Right atrium auricular region (tissue), 2 donors: ENCODE measurements around the gene KIT. TPM values are rescaled to one million over a fixed set of nuclear protein-coding genes. Genes with fewer than 3 reads are reported as not detected.
"Not testable (repeated sequence)": the region's sequence is repeated elsewhere in the genome, so short reads cannot be mapped to it uniquely, and the experiment has no call there.

Experiments
- DNase-seq: peaks from one replicate; pipeline ENCODE4 v3.0.0-alpha.2; 2019; ENCODE audit warnings: low spot score
- H3K27ac ChIP-seq, 2 donors: fragments of 200-600 bp; sonication (generic); 1 replicate in 1 of 2; 2 replicates in 1 of 2; pipeline ENCODE4 v1.5.1; 2016 to 2019
- H3K27me3 ChIP-seq, 2 donors: fragments of 200-600 bp; sonication (generic); one replicate each; pipeline versions ENCODE4 v1.5.1 to v1.6.0; 2017 to 2019
- H3K36me3 ChIP-seq: fragments of 200-600 bp; sonication (generic); one replicate; pipeline ENCODE4 v1.5.1; 2016
- H3K4me1 ChIP-seq, 2 donors: fragments of 200-600 bp; sonication (generic); one replicate each; pipeline versions ENCODE4 v1.5.1 to v1.6.0; 2017 to 2019
- H3K4me3 ChIP-seq, 2 donors: fragments of 200-600 bp; sonication (generic); 1 replicate in 1 of 2; 2 replicates in 1 of 2; pipeline ENCODE4 v1.5.1; 2017 to 2019; ENCODE audit warnings: mild to moderate bottlenecking in 1 of 2, moderate library complexity in 1 of 2
- H3K9me3 ChIP-seq, 2 donors: fragments of 200-600 bp; sonication (generic); one replicate each; pipeline ENCODE4 v1.5.1; 2019
- total RNA-seq, 2 donors: library from RNA; depleted of rRNA; stranded (reverse); fragments of >200 nt; gene quantifications; one replicate each; pipeline ENCODE4 v1.1.0, GENCODE V29; 2016
- TF ChIP-seq, protein P1 (sequence below), 2 donors: fragments of 200-600 bp; sonication (generic); IDR thresholded peaks; one replicate each; pipeline ENCODE4 v1.5.1; 2019; ENCODE audit warnings: antibody characterized with exemption in 2 of 2

The KIT gene
- total RNA-seq, 2 donors from 2014 or later = 1.5 to 2.6 TPM

DNA sequence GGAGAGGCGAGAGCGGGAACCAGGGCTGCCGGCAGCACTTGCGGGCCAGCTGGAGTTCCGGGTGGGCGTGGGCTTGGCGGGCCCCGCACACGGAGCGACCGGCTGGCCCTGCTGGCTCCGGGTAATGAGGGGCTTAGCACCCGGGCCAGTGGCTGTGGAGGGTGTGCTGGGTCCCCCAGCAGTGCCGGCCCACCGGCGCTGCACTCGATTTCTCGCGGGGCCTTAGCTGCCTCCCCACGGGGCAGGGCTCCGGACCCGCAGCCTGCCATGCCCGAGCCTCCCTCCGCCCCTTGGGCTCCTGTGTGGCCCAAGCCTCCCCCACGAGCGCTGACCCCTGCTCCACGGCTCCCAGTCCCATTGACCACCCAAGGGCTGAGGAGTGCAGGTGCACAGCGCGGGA lies 25.2 kb upstream of the KIT start:
- no peaks in the 10 kb centered on the region for H3K4me1 ChIP-seq

DNA sequence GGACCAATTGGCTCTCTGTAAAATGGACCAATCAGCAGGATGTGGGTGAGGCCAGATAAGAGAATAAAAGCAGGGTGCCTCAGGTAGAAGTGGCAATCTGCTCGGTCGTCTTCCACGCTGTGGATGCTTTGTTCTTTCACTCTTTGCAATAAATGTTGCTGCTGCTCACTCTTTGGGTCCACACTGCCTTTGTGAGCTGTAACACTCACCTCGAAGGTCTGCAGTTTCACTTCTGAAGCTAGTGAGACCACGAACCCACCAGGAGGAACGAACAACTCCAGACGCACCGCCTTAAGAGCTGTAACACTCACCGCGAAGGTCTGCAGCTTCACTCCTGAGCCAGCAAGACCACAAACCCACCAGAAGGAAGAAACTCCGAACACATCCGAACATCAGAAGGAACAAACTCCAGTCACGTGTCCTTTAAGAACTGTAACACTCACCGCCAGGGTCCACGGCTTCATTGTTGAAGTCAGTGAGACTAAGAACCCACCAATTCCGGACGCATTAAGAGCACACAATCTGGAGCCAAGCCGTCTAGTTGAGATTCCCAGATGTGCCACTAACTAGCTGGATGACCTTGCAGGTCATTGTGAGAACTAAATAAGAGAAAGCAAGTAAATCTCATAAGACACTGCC lies 24.5 kb upstream of the KIT start:
- H3K9me3 ChIP-seq, H3K27ac ChIP-seq, H3K4me1 ChIP-seq, H3K27me3 ChIP-seq, H3K4me3 ChIP-seq, DNase-seq, H3K36me3 ChIP-seq: not testable (repeated sequence)

More for the DNA sequence above, 25.2 kb upstream of the KIT start:
- H3K9me3 ChIP-seq = no peaks in the 10 kb centered on the region
- no peak overlapping the region for H3K27ac ChIP-seq
- H3K36me3 ChIP-seq = no peaks in the 10 kb centered on the region
- DNase-seq = no peak
- no peaks in the 10 kb centered on the region for H3K27me3 ChIP-seq
- H3K4me3 ChIP-seq = no peak overlapping the region
- TF ChIP-seq, protein P1, sequence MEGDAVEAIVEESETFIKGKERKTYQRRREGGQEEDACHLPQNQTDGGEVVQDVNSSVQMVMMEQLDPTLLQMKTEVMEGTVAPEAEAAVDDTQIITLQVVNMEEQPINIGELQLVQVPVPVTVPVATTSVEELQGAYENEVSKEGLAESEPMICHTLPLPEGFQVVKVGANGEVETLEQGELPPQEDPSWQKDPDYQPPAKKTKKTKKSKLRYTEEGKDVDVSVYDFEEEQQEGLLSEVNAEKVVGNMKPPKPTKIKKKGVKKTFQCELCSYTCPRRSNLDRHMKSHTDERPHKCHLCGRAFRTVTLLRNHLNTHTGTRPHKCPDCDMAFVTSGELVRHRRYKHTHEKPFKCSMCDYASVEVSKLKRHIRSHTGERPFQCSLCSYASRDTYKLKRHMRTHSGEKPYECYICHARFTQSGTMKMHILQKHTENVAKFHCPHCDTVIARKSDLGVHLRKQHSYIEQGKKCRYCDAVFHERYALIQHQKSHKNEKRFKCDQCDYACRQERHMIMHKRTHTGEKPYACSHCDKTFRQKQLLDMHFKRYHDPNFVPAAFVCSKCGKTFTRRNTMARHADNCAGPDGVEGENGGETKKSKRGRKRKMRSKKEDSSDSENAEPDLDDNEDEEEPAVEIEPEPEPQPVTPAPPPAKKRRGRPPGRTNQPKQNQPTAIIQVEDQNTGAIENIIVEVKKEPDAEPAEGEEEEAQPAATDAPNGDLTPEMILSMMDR (IDR thresholded peaks at IDR 0.05) = no peak

DNA sequence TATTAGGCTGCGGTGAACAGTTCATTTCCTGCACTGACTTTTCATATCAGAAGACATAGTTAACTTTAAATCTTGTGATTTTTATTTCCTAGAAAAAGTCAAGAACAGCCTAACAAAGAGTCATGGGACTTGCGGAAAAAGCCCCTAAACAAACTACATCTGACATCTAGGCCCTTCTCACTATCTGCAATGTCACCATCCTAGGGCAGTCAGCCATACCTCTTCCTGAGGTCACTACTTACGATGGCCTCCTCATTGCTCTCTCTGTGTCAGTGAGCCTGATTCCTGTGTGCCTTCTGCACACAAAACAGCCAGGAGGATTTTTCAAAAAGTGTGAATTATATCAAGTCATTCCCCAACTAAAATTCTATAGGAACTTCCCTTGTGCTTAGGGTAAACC lies 22.4 kb upstream of the KIT start:
- Histone ChIP-seq H3K9me3 (no peaks in the 10 kb centered on the region), H3K4me1 (no peaks in the 10 kb centered on the region), H3K4me3 (no peak overlapping the region), H3K27me3 (no peaks in the 10 kb centered on the region), H3K36me3 (no peaks in the 10 kb centered on the region), H3K27ac (no peak overlapping the region)
- DNase-seq = no peak
- TF ChIP-seq, protein P1 (IDR thresholded peaks at IDR 0.05) = no peak

DNA sequence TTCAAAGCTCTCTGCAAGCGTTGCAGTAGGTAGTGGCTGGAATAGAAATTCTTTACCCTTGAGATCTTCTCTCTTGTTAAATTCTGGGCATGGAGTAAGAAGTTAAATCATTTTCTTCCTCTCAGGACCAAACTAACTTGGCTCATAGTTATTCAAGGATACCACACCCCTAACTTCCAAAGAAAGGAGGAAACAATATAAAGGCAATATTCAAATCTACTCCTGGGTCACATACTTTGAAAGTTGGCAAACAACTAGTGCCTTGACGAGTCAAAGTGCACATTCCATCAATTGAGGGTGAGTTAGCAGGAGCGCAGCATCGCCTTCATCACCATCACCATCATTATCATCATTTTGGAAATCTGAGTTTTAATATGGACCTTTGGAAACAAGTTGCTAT lies 20.4 kb upstream of the KIT start:
- Histone ChIP-seq H3K4me3 (no peak overlapping the region), H3K9me3 (no peaks in the 10 kb centered on the region), H3K4me1 (no peaks in the 10 kb centered on the region), H3K27ac (no peak overlapping the region), H3K36me3 (no peaks in the 10 kb centered on the region), H3K27me3 (no peaks in the 10 kb centered on the region)
- no peak for DNase-seq
- TF ChIP-seq, protein P1 (IDR thresholded peaks at IDR 0.05) = no peak

DNA sequence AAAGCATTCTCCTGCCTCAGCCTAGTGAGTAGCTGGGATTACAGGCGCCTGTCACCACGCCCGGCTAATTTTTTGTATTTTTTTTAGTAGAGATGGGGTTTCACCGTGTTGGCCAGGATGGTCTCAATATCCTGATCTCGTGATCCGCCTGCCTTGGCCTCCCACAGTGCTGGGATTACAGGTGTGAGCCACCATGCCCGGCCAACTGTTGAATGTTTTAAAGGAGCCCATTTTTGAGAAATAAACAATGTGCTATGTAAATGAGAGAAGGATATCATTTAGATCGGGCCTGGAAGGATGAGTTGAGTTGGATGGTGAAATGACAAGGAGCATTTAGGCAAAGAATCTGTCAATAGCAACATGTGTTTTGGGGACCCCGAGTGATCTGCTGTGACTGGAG lies 16.7 kb upstream of the KIT start:
- H3K27me3 ChIP-seq, H3K4me1 ChIP-seq, H3K9me3 ChIP-seq, H3K4me3 ChIP-seq, DNase-seq, H3K36me3 ChIP-seq, H3K27ac ChIP-seq: not testable (repeated sequence)

DNA sequence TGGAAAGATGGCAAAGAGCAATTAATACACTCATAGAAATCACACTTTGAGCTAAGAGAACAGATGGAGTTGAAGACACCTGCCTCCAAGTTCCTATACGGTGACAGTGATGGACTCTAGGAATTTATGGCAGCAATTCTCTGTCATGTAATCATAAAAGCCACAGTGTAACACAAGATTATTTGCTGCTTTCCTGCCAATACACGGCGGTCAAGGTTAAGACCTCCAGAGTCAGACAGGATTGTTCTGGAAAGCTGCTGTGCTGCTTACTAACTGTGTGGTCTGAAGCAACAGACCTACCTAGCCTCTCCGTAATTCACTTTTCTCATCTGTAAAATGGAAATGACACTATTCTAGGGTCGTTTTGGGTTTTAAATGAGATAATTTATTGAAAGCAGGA lies 14.6 kb upstream of the KIT start:
- no peaks in the 10 kb centered on the region for H3K4me1 ChIP-seq
- no peaks in the 10 kb centered on the region for H3K27me3 ChIP-seq
- H3K9me3 ChIP-seq = no peaks in the 10 kb centered on the region
- DNase-seq = no peak
- H3K36me3 ChIP-seq = no peaks in the 10 kb centered on the region
- TF ChIP-seq, protein P1 (IDR thresholded peaks at IDR 0.05) = no peak
- no peak overlapping the region for H3K4me3 ChIP-seq
- no peak overlapping the region for H3K27ac ChIP-seq
